Loucy (cell line): ENCODE measurements around the gene MAPT.

ENCODE experiments used
- EZH2phosphoT487 ChIP-seq: fragments of 200-600 bp; IDR thresholded peaks from 2 replicates; pipeline ENCODE4 v1.6.1; 2018; ENCODE audit warnings: antibody characterized with exemption, mild to moderate bottlenecking, moderate library complexity, borderline replicate concordance
- TF ChIP-seq, protein P1 (sequence below): fragments of 200-600 bp; sonication (generic); conservative IDR thresholded peaks from 2 replicates; pipeline ENCODE4 v1.5.1; 2014; ENCODE audit warnings: mild to moderate bottlenecking, antibody characterized with exemption, low read length

DNA sequence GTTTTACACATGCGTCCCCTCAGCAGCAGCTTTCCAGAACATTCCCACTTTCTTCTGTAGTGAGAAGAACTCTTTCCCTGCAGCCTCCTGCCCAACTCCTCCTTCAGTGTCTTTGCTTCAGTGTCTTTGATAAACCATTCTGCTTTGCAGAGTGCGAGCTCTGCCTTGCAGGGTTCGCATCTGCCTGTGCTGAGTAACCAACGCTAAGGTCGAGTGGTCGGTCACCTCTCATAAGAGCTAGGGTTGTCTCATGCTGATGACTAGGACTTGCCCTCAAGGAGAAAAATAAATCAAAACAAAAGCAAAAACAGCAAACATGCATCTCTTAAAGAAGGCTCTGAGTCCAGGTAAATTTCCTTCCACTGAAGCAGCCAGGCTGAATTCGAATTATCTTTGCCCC is 22.7 kb downstream of the MAPT start:
- TF ChIP-seq, protein P1, sequence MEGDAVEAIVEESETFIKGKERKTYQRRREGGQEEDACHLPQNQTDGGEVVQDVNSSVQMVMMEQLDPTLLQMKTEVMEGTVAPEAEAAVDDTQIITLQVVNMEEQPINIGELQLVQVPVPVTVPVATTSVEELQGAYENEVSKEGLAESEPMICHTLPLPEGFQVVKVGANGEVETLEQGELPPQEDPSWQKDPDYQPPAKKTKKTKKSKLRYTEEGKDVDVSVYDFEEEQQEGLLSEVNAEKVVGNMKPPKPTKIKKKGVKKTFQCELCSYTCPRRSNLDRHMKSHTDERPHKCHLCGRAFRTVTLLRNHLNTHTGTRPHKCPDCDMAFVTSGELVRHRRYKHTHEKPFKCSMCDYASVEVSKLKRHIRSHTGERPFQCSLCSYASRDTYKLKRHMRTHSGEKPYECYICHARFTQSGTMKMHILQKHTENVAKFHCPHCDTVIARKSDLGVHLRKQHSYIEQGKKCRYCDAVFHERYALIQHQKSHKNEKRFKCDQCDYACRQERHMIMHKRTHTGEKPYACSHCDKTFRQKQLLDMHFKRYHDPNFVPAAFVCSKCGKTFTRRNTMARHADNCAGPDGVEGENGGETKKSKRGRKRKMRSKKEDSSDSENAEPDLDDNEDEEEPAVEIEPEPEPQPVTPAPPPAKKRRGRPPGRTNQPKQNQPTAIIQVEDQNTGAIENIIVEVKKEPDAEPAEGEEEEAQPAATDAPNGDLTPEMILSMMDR = no peak
- TF ChIP-seq EZH2phosphoT487 = no peak
